Stomach (tissue), 9 donors: Measurements from ENCODE around the gene MICALL1. TPM values are rescaled to one million over a fixed set of nuclear protein-coding genes. Genes with fewer than 3 reads are reported as not detected.

Experiments used
- DNase-seq, 2 donors: peaks; one replicate each; pipeline versions ENCODE4 v3.0.0 to v3.0.0-alpha.2; 2013 to 2019
- H3K27ac ChIP-seq, 5 donors: fragments of 200-600 bp in 4 of 5; sonication (generic) in 4 of 5; one replicate each; pipeline ENCODE4 v1.5.1; 2013 to 2019; ENCODE audit warnings: mild to moderate bottlenecking in 1 of 5, moderate library complexity in 1 of 5
- H3K27me3 ChIP-seq, 3 donors: fragments of 200-600 bp; sonication (generic); one replicate each; pipeline ENCODE4 v1.5.1; 2017 to 2019; ENCODE audit warnings: mixed run types in 1 of 3
- H3K36me3 ChIP-seq, 4 donors: fragments of 200-600 bp; sonication (generic); 1 replicate in 3 of 4; 2 replicates in 1 of 4; pipeline ENCODE4 v1.5.1; 2016 to 2019
- H3K4me1 ChIP-seq, 4 donors: fragments of 200-600 bp; sonication (generic); one replicate each; pipeline ENCODE4 v1.5.1; 2016 to 2019
- H3K4me3 ChIP-seq, 4 donors: fragments of 200-600 bp; sonication (generic) in 3 of 4; one replicate each; pipeline ENCODE4 v1.5.1; 2016 to 2019; ENCODE audit warnings: mild to moderate bottlenecking in 1 of 4
- H3K9me3 ChIP-seq, 4 donors: fragments of 200-600 bp; sonication (generic); one replicate each; pipeline ENCODE4 v1.5.1; 2016 to 2019
- EP300 ChIP-seq: sonication (generic); formaldehyde crosslinking; IDR thresholded peaks from one replicate; pipeline ENCODE4 v1.6.1; 2017; ENCODE audit warnings: antibody characterized with exemption
- POLR2A ChIP-seq, 4 donors: fragments of 450-650 bp; IDR thresholded peaks; one replicate each; pipeline ENCODE4 v1.6.1; 2016; ENCODE audit warnings: antibody characterized with exemption in 4 of 4, control low read depth in 2 of 4, mild to moderate bottlenecking in 1 of 4, moderate library complexity in 1 of 4
- POLR2AphosphoS5 ChIP-seq, 3 donors: sonication (generic); formaldehyde crosslinking; IDR thresholded peaks; one replicate each; pipeline ENCODE4 v1.6.1; 2016; ENCODE audit warnings: antibody characterized with exemption in 3 of 3
- WGBS, 5 donors: extraction: QIAGEN DNeasy Blood & Tissue Kit in 3 of 5; methylation state at CpG; one replicate each; pipeline versions ENCODE4 v1.1.5 to v1.1.7; 2013 to 2018; 5-methylcytosine and 5-hydroxymethylcytosine counted together
- intact Hi-C: fragments of 100-400 bp; cut with DNase I; formaldehyde crosslinking; loops from one replicate; pipeline ENCODE4 v1.15.1; 2023; ENCODE audit warnings: low total_unique reads
- polyA plus RNA-seq, 3 donors: library from polyadenylated mRNA; stranded (reverse); fragments of 200-250 nt; gene quantifications; one replicate each; pipeline ENCODE4 v1.2.3, GENCODE V29; 2013
- total RNA-seq, 5 donors: library from RNA; depleted of rRNA; stranded (reverse); fragments of >200 nt; gene quantifications; one replicate each; pipeline versions ENCODE4 v1.1.0 to v1.2.3, GENCODE V29; 2014 to 2016
- TF ChIP-seq, protein P1 (sequence below), 7 experiments: fragments of 450-650 bp in 4 of 7; fragments of 200-600 bp in 3 of 7; sonication (generic) in 3 of 7; IDR thresholded peaks; one replicate each; pipeline ENCODE4 v1.5.1; 2016 to 2019; ENCODE audit warnings: antibody characterized with exemption in 7 of 7, control low read depth in 2 of 7, mild to moderate bottlenecking in 1 of 7
- donor health status: healthy with polysubstance abuse.
- donor health status: Bipolar disorder and iron deficiency.
- donor health status: healthy.

The MICALL1 gene
- total and polyA plus RNA-seq, 8 donors, result 17.7 to 155 (median 54.7) TPM

DNA sequence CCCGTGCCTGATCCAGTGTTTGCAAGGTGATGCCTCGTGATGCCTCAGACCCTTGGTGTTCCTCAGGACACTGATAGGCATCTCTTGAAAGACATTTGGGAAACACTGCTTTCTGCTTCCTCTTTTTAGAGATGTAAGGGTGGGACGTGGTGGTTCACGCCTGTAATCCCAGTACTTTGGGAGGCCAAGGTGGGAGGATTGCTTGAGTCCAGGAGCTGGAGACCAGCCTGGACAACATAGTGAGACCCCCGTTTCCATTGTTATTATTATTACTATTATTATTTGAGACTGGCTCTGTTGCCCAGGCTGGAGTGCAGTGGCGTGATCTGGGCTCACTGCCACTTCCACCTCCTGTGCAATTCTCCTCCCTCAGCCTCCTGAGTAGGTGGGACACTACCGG is 84.8 kb downstream of the MICALL1 start:
- intact Hi-C loops, result no loop called here
- Histone ChIP-seq H3K36me3 (peaks cover 0 to 10% (median 7%) of the 10 kb centered on the region in 4 donors), H3K27ac (no peak overlapping the region), H3K9me3 (no peaks in the 10 kb centered on the region), H3K4me3 (no peak overlapping the region), H3K4me1 (peaks cover 0 to 6% (median 0%) of the 10 kb centered on the region in 4 donors), H3K27me3 (no peaks in the 10 kb centered on the region)
- WGBS, 5 donors, result 89 to 96% (median 93%) methylated on average over 7 of the region's 7 CpGs
- TF ChIP-seq, protein P1, sequence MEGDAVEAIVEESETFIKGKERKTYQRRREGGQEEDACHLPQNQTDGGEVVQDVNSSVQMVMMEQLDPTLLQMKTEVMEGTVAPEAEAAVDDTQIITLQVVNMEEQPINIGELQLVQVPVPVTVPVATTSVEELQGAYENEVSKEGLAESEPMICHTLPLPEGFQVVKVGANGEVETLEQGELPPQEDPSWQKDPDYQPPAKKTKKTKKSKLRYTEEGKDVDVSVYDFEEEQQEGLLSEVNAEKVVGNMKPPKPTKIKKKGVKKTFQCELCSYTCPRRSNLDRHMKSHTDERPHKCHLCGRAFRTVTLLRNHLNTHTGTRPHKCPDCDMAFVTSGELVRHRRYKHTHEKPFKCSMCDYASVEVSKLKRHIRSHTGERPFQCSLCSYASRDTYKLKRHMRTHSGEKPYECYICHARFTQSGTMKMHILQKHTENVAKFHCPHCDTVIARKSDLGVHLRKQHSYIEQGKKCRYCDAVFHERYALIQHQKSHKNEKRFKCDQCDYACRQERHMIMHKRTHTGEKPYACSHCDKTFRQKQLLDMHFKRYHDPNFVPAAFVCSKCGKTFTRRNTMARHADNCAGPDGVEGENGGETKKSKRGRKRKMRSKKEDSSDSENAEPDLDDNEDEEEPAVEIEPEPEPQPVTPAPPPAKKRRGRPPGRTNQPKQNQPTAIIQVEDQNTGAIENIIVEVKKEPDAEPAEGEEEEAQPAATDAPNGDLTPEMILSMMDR (IDR thresholded peaks at IDR 0.05), result no peak
- TF ChIP-seq POLR2A (IDR thresholded peaks at IDR 0.05) (no peak), EP300 (no peak), POLR2AphosphoS5 (IDR thresholded peaks at IDR 0.05) (no peak)
- no peak for DNase-seq

DNA sequence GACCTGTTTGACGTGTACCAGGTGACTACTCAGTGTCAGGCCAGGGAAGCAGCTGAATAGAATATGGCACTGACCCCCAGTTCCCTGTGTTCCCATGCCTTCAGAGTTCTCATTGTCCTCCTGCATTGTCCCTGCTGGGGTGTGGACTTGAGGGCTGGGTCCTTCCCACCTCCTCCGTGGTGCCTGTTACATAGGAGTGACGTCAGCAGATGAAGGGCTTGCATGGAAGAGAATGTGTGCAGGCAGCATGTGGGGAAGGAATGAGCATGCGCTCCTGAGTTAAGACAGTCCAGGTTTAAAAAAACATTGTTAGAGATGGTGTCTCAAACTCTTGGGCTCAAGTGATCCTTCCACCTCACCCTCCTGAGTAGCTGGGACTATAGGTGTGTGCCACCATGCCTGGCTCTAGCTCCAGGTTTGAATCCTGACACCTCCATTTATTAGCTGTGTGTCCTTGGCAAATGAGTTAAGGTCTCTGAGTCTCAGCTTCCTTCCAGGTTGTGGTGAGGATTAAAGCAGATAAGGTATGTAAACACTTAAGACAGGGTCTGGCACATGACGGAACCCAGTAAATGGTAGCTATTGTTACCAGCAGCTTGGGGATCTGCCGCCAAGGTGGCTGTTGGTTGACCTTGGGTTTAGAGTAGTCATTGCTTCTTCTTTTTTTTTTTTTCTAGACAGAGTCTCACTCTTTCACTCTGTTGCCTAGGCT is 85.8 kb downstream of the MICALL1 start:
- intact Hi-C loops, result no loop called here
- TF ChIP-seq POLR2A (IDR thresholded peaks at IDR 0.05) (no peak), EP300 (no peak), POLR2AphosphoS5 (IDR thresholded peaks at IDR 0.05) (no peak)
- TF ChIP-seq, protein P1 (IDR thresholded peaks at IDR 0.05), result no peak
- Histone ChIP-seq H3K4me1 (peaks cover 0 to 6% (median 2%) of the 10 kb centered on the region in 4 donors), H3K27me3 (no peaks in the 10 kb centered on the region), H3K27ac (no peak overlapping the region), H3K9me3 (no peaks in the 10 kb centered on the region), H3K36me3 (no peaks in the 10 kb centered on the region), H3K4me3 (no peak overlapping the region)
- no peak for DNase-seq
- WGBS, 5 donors, result 51 to 59% (median 54%) methylated on average over 6 of the region's 6 CpGs

Other genes with a start within 250 kb of the MICALL1 start
- gene PDXP, start 247.6 kb upstream of the MICALL1 start, total RNA-seq, result 10 to 100 TPM in 1 of 5 donors, 1 to 10 TPM in 4; 2.9 to 72.1 (median 5.4) TPM
- gene PDXP, start 247.6 kb upstream of the MICALL1 start, polyA plus RNA-seq, result 10 to 100 TPM in 1 of 3 donors, 1 to 10 TPM in 2; 6.4 to 11.8 (median 8.1) TPM
- 100 to 1,000 TPM; 235 to 490 (median 312) TPM for gene LGALS1, start 230.7 kb upstream of the MICALL1 start, total RNA-seq
- 1,000 to 10,000 TPM in 1 of 3 donors, 100 to 1,000 TPM in 2; 596 to 1,435 (median 703) TPM for gene LGALS1, start 230.7 kb upstream of the MICALL1 start, polyA plus RNA-seq
- 10 to 100 TPM in 4 of 5 donors, 1 to 10 TPM in 1; 9.3 to 64.6 (median 41.5) TPM for gene NOL12, start 220.0 kb upstream of the MICALL1 start, total RNA-seq
- 10 to 100 TPM; 26.6 to 35.4 (median 35.2) TPM for gene NOL12, start 220.0 kb upstream of the MICALL1 start, polyA plus RNA-seq
- gene TRIOBP, start 209.2 kb upstream of the MICALL1 start, total RNA-seq, result 100 to 1,000 TPM in 2 of 5 donors, 10 to 100 TPM in 3; 70.0 to 355 (median 90.6) TPM
- 10 to 100 TPM; 30.6 to 87.8 (median 70.2) TPM for gene TRIOBP, start 209.2 kb upstream of the MICALL1 start, polyA plus RNA-seq
- 100 to 1,000 TPM in 2 of 5 donors, 10 to 100 TPM in 1, under 1 TPM in 1, not detected in 1; 0.45 to 158 (median 60.4) TPM for gene GCAT, start 98.4 kb upstream of the MICALL1 start, total RNA-seq
- gene GCAT, start 98.4 kb upstream of the MICALL1 start, polyA plus RNA-seq, result 10 to 100 TPM; 18.2 to 27.2 (median 23.4) TPM
- gene GALR3, start 82.9 kb upstream of the MICALL1 start, total RNA-seq, result not detected
- gene GALR3, start 82.9 kb upstream of the MICALL1 start, polyA plus RNA-seq, result not detected
- 100 to 1,000 TPM in 1 of 5 donors, 10 to 100 TPM in 3, 1 to 10 TPM in 1; 6.8 to 210 (median 18.3) TPM for gene ANKRD54, start 62.0 kb upstream of the MICALL1 start, total RNA-seq
- 10 to 100 TPM; 12.5 to 19.0 (median 14.8) TPM for gene ANKRD54, start 62.0 kb upstream of the MICALL1 start, polyA plus RNA-seq
- 100 to 1,000 TPM; 271 to 452 (median 385) TPM for gene EIF3L, start 56.9 kb upstream of the MICALL1 start, total RNA-seq
- 100 to 1,000 TPM; 254 to 657 (median 378) TPM for gene EIF3L, start 56.9 kb upstream of the MICALL1 start, polyA plus RNA-seq
- not detected for gene C22orf23, start 47.3 kb downstream of the MICALL1 start, total RNA-seq
- gene C22orf23, start 47.3 kb downstream of the MICALL1 start, polyA plus RNA-seq, result 1 to 10 TPM in 1 of 3 donors, under 1 TPM in 2; 0.18 to 1.2 (median 0.31) TPM
- 100 to 1,000 TPM in 2 of 5 donors, 10 to 100 TPM in 3; 41.5 to 145 (median 74.5) TPM for gene POLR2F, start 47.4 kb downstream of the MICALL1 start, total RNA-seq
- gene POLR2F, start 47.4 kb downstream of the MICALL1 start, polyA plus RNA-seq, result 100 to 1,000 TPM; 139 to 149 (median 146) TPM
- gene SOX10, start 78.3 kb downstream of the MICALL1 start, total RNA-seq, result 1 to 10 TPM in 3 of 5 donors, not detected in 2; 2.9 to 4.9 (median 4.4) TPM
- gene SOX10, start 78.3 kb downstream of the MICALL1 start, polyA plus RNA-seq, result 1 to 10 TPM; 1.7 to 3.2 (median 2.6) TPM
- gene PICK1, start 151.1 kb downstream of the MICALL1 start, total RNA-seq, result 10 to 100 TPM; 24.5 to 44.3 (median 28.8) TPM
- gene PICK1, start 151.1 kb downstream of the MICALL1 start, polyA plus RNA-seq, result 10 to 100 TPM; 20.7 to 27.2 (median 21.7) TPM
- not detected for gene SLC16A8, start 177.9 kb downstream of the MICALL1 start, total RNA-seq
- under 1 TPM in 1 of 3 donors, not detected in 2; 0.48 TPM for gene SLC16A8, start 177.9 kb downstream of the MICALL1 start, polyA plus RNA-seq
- gene BAIAP2L2, start 204.4 kb downstream of the MICALL1 start, total RNA-seq, result 100 to 1,000 TPM in 1 of 5 donors, 10 to 100 TPM in 2, 1 to 10 TPM in 2; 1.3 to 397 (median 12.2) TPM
- gene BAIAP2L2, start 204.4 kb downstream of the MICALL1 start, polyA plus RNA-seq, result 1 to 10 TPM; 1.2 to 6.8 (median 4.0) TPM